Sigmoid colon (tissue), 4 donors: ENCODE measurements around the gene WNT1.

Source experiments
- CTCF ChIP-seq, 4 experiments: fragments of 450-650 bp in 3 of 4; fragments of 200-600 bp in 1 of 4; IDR thresholded peaks; one replicate each; pipeline ENCODE4 v1.5.1; 2016 to 2019; ENCODE audit warnings: antibody characterized with exemption in 4 of 4, mild to moderate bottlenecking in 3 of 4, moderate library complexity in 2 of 4
- POLR2A ChIP-seq, 2 donors: fragments of 450-650 bp; IDR thresholded peaks; one replicate each; pipeline ENCODE4 v1.6.1; 2016; ENCODE audit warnings: antibody characterized with exemption in 2 of 2, mild to moderate bottlenecking in 2 of 2, moderate library complexity in 2 of 2
- POLR2AphosphoS5 ChIP-seq, 4 donors: sonication (generic); formaldehyde crosslinking; IDR thresholded peaks; one replicate each; pipeline ENCODE4 v1.6.1; 2017; ENCODE audit warnings: antibody characterized with exemption in 4 of 4

GRCh38 chr12:48998497-48999353 is 20.6 kb downstream of the WNT1 start:
- no peak for TF ChIP-seq POLR2AphosphoS5 (IDR thresholded peaks at IDR 0.05)
- TF ChIP-seq CTCF (IDR thresholded peaks at IDR 0.05): no peak
- no peak for TF ChIP-seq POLR2A (IDR thresholded peaks at IDR 0.05)
